22Rv1 (cell line): ENCODE data around the gene ONECUT1.

ENCODE experiments used
- H3K27ac ChIP-seq: fragments of 450-650 bp; 2 replicates; pipeline ENCODE4 v1.5.1; 2017
- ZFX ChIP-seq: fragments of 450-650 bp; IDR thresholded peaks from 2 replicates; pipeline ENCODE4 v1.6.1; 2017; ENCODE audit warnings: antibody characterized with exemption, borderline replicate concordance
- TF ChIP-seq, protein P1 (sequence below): fragments of 450-650 bp; IDR thresholded peaks from 2 replicates; pipeline ENCODE4 v1.5.1; 2017; ENCODE audit warnings: mild to moderate bottlenecking

ONECUT1 gene

GRCh38 chr15:52795464-52796227 is 5.5 kb upstream of the ONECUT1 start:
- no peak overlapping the region for H3K27ac ChIP-seq
- TF ChIP-seq, protein P1, sequence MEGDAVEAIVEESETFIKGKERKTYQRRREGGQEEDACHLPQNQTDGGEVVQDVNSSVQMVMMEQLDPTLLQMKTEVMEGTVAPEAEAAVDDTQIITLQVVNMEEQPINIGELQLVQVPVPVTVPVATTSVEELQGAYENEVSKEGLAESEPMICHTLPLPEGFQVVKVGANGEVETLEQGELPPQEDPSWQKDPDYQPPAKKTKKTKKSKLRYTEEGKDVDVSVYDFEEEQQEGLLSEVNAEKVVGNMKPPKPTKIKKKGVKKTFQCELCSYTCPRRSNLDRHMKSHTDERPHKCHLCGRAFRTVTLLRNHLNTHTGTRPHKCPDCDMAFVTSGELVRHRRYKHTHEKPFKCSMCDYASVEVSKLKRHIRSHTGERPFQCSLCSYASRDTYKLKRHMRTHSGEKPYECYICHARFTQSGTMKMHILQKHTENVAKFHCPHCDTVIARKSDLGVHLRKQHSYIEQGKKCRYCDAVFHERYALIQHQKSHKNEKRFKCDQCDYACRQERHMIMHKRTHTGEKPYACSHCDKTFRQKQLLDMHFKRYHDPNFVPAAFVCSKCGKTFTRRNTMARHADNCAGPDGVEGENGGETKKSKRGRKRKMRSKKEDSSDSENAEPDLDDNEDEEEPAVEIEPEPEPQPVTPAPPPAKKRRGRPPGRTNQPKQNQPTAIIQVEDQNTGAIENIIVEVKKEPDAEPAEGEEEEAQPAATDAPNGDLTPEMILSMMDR = no peak
- no peak for TF ChIP-seq ZFX

DNA sequence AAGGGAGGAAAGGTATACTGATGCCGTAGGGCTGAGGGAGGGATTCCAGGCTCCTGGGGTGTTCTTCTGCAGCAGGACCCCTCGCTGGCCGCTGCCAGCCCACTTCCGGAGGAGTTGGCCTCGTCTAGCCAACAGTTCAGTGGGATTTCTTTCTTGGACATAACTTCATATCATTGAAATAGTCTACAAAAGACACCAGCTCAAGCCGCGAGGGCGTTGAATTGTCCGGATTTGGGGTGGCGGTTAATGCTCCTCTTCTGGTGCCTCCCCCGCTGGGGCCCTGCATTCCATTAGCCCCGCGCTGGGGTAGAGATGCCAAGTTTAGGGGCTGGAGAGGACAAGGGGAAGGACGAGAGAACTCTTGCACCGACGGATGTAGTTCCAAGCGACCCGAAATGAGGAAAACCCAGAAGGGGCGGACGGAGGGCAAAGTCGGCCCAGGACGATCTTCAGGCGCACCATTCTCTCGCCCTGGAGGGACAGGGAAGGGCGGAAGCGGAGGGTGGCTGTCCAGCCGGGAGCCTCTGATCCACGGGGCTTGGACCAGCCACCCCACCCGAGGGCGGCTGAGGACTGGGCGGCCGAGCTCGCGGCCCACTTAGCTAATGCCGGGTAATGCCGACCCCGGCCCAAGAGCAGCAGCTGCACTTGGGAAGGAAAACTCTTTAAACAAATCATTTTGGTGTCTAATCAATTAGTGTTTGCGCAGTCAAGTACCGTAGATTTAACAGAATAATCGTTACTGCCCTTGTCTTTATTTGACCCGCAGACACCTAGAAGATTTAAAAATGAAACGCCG is 4.7 kb upstream of the ONECUT1 start:
- no peak overlapping the region for H3K27ac ChIP-seq
- no peak for TF ChIP-seq ZFX
- TF ChIP-seq, protein P1 = no peak

- no peak for TF ChIP-seq ZFX
- TF ChIP-seq, protein P1 = no peak
- H3K27ac ChIP-seq = no peak overlapping the region
These were observed 1.6 kb upstream of the ONECUT1 start for GRCh38 chr15:52791776-52792175.

DNA sequence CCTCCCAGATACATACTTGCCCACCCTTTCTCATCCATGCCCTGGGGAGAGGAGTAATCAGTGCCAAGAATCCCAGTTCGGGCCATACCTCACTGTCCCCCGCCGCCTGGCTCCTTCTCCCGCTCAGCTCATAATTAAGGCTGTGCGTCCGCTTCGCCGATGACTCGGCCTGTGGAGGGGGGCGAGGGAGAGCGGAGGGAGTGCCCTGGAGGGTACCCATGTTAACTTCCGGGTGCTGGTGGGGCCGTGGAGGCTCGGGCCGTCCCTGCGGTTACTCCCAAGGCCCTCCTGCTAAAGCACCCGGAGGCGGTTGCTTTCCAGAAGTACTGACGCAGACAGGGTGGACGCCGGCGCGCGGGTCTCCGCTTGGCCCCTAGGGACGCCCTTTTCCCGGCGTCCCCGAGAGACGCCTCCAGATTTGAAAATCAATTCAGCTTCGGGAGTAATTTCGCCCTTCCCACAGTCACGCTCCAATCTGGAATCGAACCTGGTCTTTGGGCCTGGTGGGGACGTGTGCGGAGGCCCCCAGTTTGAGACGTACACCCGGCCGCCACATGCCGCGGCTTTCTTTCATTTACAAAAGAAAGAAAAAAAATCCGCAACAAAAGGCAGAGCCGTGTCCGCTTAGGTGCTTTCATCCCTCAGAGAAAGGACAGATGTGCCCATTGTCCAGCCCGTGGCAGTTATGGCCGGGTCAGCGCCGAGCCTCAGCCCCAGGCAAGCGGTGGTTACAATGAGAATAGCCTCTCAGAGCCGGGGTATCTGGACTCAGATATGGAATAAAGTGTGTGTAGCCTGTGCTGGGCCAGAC is 1.0 kb upstream of the ONECUT1 start:
- H3K27ac ChIP-seq = no peak overlapping the region
- no peak for TF ChIP-seq ZFX
- TF ChIP-seq, protein P1 = no peak

- H3K27ac ChIP-seq = no peak overlapping the region
- no peak for TF ChIP-seq ZFX
- TF ChIP-seq, protein P1 = no peak
These were observed 451 bp downstream of the ONECUT1 start for GRCh38 chr15:52789601-52790168.

DNA sequence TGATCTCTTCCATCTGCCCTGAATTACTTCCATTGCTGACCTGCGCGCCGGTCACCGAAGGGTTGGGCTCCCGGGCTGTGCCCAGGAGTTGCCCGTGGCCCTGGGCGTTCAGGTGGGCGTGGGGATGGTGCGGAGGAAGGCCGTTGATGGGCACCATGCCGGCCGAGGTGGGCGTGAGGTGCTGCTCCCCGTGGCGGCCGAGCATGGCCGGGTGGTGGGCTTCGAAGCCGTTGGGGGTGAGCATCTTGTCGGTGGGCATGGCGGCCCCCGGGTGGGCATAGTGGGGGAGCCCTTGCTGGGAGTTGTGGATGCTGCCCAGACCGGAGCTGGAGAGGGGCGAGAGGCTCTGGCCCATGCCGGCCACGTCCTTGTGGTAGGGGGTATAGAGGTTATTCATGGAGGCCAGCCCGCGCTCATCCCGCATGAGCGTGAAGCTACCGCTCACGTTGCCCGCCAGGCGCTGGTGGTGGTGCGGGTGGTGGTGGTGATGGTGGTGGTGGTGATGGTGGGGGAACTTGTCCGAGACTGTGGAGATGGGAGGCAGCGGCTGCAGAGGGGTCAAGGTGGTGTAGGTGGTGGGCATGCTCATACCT is 1.0 kb downstream of the ONECUT1 start:
- no peak overlapping the region for H3K27ac ChIP-seq
- TF ChIP-seq, protein P1 = no peak
- TF ChIP-seq ZFX = no peak
